ENCODE data around the gene DNASE1L3.

DNA sequence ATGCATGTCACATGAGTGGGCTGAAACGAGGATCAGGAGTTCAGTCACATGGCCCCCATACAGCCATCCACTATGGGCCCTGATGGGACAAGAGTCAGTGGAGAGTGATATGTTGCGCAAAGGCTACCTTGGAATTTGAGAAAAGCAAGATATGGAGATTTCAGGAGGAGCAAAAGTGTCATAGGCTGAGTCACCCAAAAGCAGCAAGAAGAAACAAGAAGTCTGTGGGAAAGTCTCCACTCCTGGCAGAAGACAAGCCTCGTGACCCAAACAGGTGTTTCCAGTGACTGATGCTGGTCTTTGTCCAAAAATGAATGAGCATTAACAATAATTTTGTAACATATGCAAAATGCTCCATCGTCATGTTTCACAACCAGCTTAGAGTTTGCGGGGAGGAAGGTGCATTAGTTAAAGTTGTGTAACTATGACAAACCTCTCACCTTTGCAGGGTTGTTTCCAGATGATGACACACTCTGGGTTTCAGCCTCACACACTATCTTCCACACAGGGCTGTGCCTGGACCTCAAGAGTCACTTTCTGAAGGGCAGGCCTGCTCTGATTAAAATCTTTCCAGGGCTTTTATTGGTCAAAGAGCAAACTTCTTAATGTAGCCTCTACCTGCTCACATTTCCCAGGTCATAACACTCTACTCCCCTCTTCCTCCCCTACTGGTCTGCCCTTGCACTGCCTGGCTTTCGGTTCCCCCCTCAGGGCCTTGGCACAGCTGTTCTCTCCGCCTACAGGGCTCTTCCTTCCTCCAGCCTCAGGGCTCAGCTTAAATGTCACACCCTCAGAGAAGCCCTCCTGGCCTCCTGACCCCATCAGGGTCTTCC lies 3.9 kb upstream of the DNASE1L3 start:
- TF ChIP-seq, protein P1, sequence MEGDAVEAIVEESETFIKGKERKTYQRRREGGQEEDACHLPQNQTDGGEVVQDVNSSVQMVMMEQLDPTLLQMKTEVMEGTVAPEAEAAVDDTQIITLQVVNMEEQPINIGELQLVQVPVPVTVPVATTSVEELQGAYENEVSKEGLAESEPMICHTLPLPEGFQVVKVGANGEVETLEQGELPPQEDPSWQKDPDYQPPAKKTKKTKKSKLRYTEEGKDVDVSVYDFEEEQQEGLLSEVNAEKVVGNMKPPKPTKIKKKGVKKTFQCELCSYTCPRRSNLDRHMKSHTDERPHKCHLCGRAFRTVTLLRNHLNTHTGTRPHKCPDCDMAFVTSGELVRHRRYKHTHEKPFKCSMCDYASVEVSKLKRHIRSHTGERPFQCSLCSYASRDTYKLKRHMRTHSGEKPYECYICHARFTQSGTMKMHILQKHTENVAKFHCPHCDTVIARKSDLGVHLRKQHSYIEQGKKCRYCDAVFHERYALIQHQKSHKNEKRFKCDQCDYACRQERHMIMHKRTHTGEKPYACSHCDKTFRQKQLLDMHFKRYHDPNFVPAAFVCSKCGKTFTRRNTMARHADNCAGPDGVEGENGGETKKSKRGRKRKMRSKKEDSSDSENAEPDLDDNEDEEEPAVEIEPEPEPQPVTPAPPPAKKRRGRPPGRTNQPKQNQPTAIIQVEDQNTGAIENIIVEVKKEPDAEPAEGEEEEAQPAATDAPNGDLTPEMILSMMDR (conservative IDR thresholded peaks at IDR 0.05; ENCODE audit: low read depth, low read length), result no peak
- TF ChIP-seq MAFK (IDR thresholded peaks at IDR 0.05; ENCODE audit: low read depth, low read length) (no peak), POLR2A (IDR thresholded peaks at IDR 0.05; ENCODE audit: low read depth, low read length) (no peak), MAZ (IDR thresholded peaks at IDR 0.05; ENCODE audit: borderline replicate concordance, low read depth, low read length) (no peak), MXI1 (IDR thresholded peaks at IDR 0.05; ENCODE audit: borderline replicate concordance, low read depth, low read length) (no peak), RAD21 (IDR thresholded peaks at IDR 0.05; ENCODE audit: low read length) (no peak), RFX5 (IDR thresholded peaks at IDR 0.05; ENCODE audit: low read depth, low read length) (no peak), BHLHE40 (IDR thresholded peaks at IDR 0.05; ENCODE audit: low read depth, low read length) (no peak), SMC3 (IDR thresholded peaks at IDR 0.05; ENCODE audit: low read depth, low read length) (no peak)
- TF ChIP-seq, protein P2, sequence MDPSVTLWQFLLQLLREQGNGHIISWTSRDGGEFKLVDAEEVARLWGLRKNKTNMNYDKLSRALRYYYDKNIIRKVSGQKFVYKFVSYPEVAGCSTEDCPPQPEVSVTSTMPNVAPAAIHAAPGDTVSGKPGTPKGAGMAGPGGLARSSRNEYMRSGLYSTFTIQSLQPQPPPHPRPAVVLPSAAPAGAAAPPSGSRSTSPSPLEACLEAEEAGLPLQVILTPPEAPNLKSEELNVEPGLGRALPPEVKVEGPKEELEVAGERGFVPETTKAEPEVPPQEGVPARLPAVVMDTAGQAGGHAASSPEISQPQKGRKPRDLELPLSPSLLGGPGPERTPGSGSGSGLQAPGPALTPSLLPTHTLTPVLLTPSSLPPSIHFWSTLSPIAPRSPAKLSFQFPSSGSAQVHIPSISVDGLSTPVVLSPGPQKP (IDR thresholded peaks at IDR 0.05; ENCODE audit: borderline replicate concordance, low read depth, low read length), result no peak
- TF ChIP-seq, protein P3, sequence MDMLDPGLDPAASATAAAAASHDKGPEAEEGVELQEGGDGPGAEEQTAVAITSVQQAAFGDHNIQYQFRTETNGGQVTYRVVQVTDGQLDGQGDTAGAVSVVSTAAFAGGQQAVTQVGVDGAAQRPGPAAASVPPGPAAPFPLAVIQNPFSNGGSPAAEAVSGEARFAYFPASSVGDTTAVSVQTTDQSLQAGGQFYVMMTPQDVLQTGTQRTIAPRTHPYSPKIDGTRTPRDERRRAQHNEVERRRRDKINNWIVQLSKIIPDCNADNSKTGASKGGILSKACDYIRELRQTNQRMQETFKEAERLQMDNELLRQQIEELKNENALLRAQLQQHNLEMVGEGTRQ (IDR thresholded peaks at IDR 0.05; ENCODE audit: low read depth, low read length), result 0 out of 2 replicates have a peak, but pooled peaks have one; percentile 15

Data from IMR-90 (cell line).